Fibroblast of skin of right quadriceps (primary cell): ENCODE measurements around the gene NUPR1.
"Not testable (repeated sequence)": the region's sequence is repeated elsewhere in the genome, so short reads cannot be mapped to it uniquely, and the experiment has no call there.

Experiments used
- DNase-seq: peaks from one replicate; pipeline ENCODE4 v3.0.0-alpha.2; 2013

The NUPR1 gene, protein sequence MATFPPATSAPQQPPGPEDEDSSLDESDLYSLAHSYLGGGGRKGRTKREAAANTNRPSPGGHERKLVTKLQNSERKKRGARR

DNA sequence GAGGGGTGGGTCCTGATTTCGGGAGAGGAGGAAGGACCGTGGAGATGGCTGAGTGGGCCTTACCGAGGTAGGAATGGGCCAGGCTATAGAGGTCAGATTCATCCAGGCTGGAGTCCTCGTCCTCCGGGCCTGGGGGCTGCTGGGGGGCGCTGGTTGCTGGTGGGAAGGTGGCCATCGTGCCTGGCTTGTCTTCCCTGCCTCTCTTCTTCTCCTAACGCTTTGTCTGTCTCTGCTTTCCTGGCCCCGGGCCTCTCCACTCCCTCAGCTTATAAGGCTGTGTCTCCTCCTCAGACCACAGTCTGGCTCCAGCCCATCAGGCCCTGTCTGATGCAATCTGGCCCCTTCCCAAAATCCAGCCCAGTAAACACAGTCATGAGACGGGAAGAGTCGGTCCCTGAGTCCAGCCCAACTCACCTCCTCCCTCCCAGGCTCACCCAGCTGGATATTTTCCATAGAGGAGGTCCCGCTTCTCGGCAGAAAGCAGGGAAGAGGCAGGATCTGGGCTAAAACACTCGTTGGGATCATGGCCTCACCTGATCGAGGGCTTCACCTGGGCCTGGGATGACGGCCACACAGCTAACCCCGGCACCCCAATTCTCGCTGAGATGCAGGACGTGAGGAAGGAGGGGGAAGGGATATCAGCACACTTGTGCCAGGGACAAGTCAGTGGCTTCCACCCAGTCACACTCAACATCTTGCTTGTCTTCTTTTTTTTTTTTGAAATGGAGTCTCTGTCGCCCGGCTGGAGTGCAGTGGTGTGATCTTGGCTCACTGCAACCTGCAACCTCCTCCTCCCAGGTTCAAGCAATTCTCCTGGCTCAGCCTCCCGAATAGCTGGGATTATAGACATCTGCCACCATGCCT is at the start of gene NUPR1:
Gene NUPR1, minus strand, starts transcription at position 242 of the 864 bp plus-strand sequence. Its CDS starts 67 bp downstream, at position 175.
- DNase-seq: peak; percentile 97

DNA sequence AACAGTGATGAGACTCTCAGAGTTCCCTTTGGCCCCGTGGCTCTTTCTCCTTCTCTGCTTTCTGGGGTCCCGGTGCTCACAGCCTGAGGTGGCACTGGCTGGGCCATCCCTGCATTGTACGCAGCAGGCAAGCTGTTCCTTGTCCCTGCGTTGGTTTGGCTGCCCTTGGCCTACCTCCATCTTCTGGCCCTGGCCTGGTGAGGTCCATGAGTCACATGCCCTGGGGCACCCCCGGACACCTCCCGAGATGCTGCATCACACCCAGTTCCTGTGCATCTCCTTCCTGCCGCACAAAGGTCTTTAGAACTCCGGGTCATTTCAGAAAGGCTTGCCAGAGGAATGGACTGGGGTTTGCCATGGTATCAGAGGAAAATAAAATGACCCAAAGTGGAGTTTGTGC is 48.6 kb upstream of the NUPR1 start:
- no peak for DNase-seq

GRCh38 chr16:28586466-28586865 is 47.7 kb upstream of the NUPR1 start:
- no peak for DNase-seq

DNA sequence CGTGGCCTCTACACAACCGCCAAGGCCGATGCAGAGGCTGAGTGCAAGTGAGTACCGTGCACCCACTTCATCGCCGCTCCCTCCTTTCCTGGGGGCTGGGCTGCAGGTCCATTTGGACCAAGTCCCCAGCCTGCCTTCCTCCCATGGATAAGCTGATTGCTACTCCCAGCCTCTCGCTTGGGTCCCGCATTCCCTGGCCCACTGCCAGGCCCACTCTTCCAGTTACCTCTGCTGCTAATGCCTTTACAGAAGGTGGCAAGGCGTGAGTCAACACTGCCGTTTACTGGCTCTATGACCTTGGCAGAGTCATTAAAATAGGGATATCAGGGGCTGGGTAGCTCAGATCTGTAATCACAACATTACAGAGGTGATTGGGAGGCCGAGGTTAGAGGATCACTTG is 46.9 kb upstream of the NUPR1 start:
- DNase-seq: no peak

DNA sequence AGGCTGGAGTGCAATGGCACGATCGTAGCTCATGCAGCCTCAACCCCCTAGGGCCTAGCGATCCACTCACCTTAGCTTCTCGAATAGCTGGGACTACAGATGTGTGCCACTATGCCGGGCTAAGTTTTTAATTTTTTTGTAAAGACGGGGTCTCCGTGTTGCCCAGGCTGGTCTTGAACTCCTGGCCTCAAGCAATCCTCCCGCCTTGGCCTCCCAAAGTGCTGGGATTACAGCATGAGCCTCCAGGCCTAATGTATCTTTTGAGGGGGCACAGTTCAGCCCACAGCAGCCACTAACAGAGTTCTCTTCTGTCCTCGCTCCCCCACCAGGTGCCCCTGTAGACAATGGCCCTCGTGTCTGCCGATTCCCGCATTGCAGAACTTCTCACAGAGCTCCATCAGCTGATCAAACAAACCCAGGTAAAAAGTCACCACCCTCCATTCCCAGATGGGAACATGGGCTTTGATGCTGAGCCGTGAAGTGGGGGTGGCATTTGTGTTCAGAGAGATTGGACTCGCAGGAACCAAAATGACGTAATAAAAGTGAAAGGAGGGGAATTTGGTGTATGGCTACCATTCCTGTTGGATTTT is 42.0 kb upstream of the NUPR1 start:
- DNase-seq: no peak

DNA sequence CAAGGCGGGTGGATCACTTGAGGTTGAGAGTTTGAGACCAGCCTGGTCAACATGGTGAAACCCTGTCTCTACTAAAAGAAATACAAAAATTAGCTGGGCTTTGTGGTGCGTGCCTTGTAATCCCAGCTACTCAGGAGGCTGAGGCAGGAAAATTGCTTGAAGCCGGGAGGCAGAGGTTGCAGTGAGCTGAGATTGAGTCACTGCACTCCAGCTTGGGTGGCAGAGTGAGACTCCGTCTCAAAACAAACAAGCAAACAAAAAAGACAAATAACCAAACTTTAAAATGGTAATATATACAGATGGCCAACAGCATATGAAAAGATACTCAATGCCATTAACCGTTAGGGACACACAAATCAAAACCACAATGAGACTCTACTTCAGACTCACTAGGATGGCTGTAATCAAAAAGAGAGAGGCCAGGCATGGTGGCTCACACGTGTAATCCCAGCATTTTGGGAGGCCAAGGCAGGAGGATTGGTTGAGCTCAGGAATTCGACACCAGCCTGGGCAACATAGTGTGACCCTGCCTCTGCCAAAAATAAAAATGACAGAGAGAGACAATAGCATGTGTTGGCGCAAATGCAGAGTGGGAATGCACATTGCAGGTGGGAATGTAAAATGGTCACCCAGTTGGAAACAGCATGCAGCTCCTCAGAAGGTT is 36.8 kb upstream of the NUPR1 start:
- no peak for DNase-seq

GRCh38 chr16:28574925-28575324 is 36.2 kb upstream of the NUPR1 start:
- no peak for DNase-seq

DNA sequence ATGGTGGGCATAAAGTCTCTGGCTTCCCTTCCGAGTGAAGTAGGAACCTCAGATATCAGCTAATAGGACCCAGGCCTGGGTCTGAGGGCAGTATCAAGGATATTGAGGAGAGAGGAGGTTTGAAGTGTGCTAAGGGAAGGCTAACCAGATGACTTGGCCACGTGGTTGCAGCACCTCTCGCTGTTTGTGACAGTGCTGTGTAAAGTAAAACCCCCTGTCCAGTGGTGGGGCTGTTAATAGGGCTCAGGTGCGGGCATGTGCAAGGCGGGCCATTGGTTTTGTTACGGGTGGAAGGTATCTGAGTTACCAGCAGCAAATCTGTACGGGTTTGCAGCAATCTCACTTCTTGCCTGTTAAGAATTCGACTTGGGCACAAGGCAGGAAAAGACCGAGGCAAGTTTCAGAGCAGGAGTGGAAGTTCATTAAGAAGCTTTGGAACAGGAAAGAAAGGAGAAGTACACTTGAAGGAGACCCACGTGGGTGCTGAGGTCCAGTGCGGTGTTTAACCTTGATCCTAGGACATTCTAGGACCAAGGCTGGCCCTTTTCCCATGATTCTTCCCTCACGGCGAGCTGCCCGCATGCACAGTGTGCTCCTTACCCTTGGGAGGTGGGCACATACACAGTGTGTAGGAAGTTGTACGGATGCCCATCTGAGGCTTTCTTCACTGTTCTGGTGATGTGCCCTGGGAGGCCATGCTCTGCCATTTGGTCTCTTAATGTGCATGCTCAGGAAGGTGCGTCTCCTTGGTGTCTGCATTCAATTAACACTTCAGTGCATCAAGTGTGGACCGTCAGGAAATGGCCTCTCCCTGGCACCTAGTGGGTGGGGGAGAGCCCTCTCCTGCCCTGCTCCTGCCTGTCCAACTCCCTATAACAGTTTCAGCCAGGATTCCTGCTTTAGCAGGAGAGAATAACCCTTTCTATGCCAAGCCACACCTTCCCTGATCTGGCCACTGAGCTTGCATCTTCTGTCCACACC is 35.3 kb upstream of the NUPR1 start:
- no peak for DNase-seq

- DNase-seq: peak; percentile 68
These were observed 34.1 kb upstream of the NUPR1 start for GRCh38 chr16:28572696-28573510.

GRCh38 chr16:28569968-28570752 is 31.4 kb upstream of the NUPR1 start:
- no peak for DNase-seq

DNA sequence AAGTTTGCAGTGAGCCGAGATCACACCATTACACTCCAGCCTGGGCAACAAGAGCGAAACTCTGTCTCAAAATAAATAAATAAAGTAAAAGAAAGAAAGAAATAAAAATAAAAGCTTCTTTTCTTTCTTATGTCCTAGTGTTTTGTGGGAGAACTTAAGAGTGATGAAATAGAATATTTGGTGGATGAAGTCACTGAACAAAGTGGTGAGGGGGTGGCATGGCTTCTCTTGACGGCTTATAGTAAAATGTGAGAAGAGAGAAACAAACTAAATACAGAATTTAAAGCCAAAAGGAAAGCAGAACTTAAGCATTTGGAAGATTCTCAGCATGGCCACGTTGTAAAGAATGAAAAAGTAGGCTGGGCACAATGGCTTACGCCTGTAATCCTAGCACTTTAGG is 30.2 kb upstream of the NUPR1 start:
- peak; percentile 43 for DNase-seq

- no peak for DNase-seq
These were observed 28.5 kb upstream of the NUPR1 start for GRCh38 chr16:28567292-28567691.

DNA sequence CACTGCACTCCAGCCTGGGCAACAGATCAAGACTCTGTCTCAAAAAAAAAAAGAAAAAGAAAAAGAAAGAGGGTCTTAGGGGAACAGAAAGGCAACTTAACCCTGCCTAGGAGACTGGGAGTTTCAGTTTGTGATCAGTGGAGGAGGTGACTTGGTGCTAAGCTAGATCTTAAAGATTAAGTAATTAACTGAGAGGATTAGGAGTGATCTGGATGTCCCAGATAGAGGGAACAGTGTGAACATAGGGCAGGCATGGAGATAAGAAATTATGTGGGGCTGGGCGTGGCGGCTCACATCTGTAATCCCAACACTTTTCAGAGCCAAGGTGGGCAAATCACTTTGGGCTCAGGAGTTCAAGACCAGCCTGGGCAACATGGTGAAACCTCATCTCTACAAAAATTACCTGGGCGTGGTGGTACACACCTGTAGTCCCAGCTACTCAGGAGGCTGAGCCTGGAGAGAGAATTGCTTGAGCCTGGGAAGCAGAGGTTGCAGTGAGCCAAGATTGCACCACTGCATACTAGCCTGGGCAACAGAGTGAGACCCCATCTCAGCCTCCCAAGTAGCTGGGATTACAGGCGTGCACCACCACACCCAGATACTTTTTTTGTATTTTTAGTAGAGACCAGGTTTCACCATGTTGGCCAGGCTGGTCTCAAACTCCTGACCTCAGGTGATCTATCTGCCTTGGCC is 27.6 kb upstream of the NUPR1 start:
- not testable (repeated sequence) for DNase-seq

DNA sequence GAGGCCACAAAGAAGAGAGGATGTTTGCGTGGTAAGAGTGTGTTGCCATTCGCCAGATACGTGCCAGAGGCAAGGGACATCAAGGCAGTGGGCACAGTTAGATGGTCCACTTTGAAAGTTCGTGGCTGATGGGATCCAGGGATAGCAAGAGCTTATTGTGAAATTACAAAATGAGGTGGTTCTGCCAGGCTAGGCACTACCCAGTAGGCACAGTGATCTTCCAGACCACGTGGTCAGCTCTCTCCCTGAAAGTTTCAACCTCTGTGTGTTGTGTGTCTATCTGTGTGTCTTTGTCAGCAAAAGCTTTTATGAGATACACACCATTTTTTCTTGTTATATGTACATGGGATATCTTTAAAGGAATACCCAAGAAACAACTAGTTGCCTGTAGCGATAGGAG is 24.4 kb upstream of the NUPR1 start:
- DNase-seq: no peak

GRCh38 chr16:28562199-28562598 is 23.4 kb upstream of the NUPR1 start:
- no peak for DNase-seq

- DNase-seq: no peak
These were observed 22.9 kb upstream of the NUPR1 start for GRCh38 chr16:28561557-28562187.

GRCh38 chr16:28558456-28558855 is 19.7 kb upstream of the NUPR1 start:
- DNase-seq: no peak

- no peak for DNase-seq
These were observed 18.1 kb upstream of the NUPR1 start for GRCh38 chr16:28556914-28557320.

- no peak for DNase-seq
These were observed 16.8 kb upstream of the NUPR1 start for GRCh38 chr16:28555561-28555960.
